OCI-LY3 (cell line): ENCODE results near the gene RIBC2.
"Not testable (repeated sequence)": the region's sequence is repeated elsewhere in the genome, so short reads cannot be mapped to it uniquely, and the experiment has no call there.

Experiments
- H2AFZ ChIP-seq: fragments of 200-600, 300-600 bp; shearing (Covaris generic); 2 replicates; pipeline ENCODE4 v1.6.0; 2014; ENCODE audit warnings: antibody characterized with exemption, low read depth, low read length
- H3K27ac ChIP-seq: fragments of 200-600, 300-600 bp; sonication (generic); 2 replicates; pipeline ENCODE4 v1.5.1; 2014; ENCODE audit warnings: mild to moderate bottlenecking, low read length, moderate library complexity, mixed read lengths
- H3K27me3 ChIP-seq: fragments of 200-600, 300-600 bp; sonication (generic); 2 replicates; pipeline ENCODE4 v1.6.1; 2014; ENCODE audit warnings: low read depth, low read length, mixed read lengths
- H3K36me3 ChIP-seq: fragments of 200-600, 300-600 bp; sonication (generic); replicated peaks from 2 replicates; pipeline ENCODE3; 2014; ENCODE audit warnings: low read depth, low read length, mixed read lengths
- H3K4me1 ChIP-seq: fragments of 300-600, 200-600 bp; sonication (generic); 2 replicates; pipeline ENCODE4 v1.6.1; 2014; ENCODE audit warnings: low read length, mixed read lengths
- H3K4me2 ChIP-seq: fragments of 200-600, 300-600 bp; sonication (generic); 2 replicates; pipeline ENCODE4 v1.6.1; 2014; ENCODE audit warnings: low read length, mixed read lengths
- H3K4me3 ChIP-seq: fragments of 300-600, 200-600 bp; sonication (generic); 2 replicates; pipeline ENCODE4 v1.5.1; 2014; ENCODE audit warnings: antibody characterized with exemption, mild to moderate bottlenecking, low read length, moderate library complexity
- H3K79me2 ChIP-seq: fragments of 300-600, 200-600 bp; shearing (Covaris generic); 2 replicates; pipeline ENCODE4 v1.6.1; 2014; ENCODE audit warnings: mild to moderate bottlenecking, low read length, mixed read lengths
- H3K9ac ChIP-seq: fragments of 300-600, 200-600 bp; shearing (Covaris generic); 2 replicates; pipeline ENCODE4 v1.6.0; 2014; ENCODE audit warnings: mild to moderate bottlenecking, low read length, moderate library complexity
- H3K9me3 ChIP-seq: fragments of 200-600, 300-600 bp; shearing (Covaris generic); 2 replicates; pipeline ENCODE4 v1.6.1; 2014; ENCODE audit warnings: low read length, mixed read lengths; ENCODE audit not compliant: insufficient read depth
- H4K20me1 ChIP-seq: fragments of 200-600, 300-600 bp; sonication (generic); 2 replicates; pipeline ENCODE4 v1.6.1; 2016; ENCODE audit warnings: low read length, mixed read lengths; ENCODE audit not compliant: insufficient read depth
- EZH2phosphoT487 ChIP-seq: fragments of 200-600 bp; shearing (Covaris generic); IDR thresholded peaks from 2 replicates; pipeline ENCODE4 v1.6.1; 2018; ENCODE audit warnings: antibody characterized with exemption, mixed run types, low read depth
- TF ChIP-seq, protein P1 (sequence below): fragments of 200-600, 300-600 bp; sonication (generic); IDR thresholded peaks from 2 replicates; pipeline ENCODE4 v1.5.1; 2014; ENCODE audit warnings: antibody characterized with exemption, low read length, low read depth

Gene RIBC2, protein sequence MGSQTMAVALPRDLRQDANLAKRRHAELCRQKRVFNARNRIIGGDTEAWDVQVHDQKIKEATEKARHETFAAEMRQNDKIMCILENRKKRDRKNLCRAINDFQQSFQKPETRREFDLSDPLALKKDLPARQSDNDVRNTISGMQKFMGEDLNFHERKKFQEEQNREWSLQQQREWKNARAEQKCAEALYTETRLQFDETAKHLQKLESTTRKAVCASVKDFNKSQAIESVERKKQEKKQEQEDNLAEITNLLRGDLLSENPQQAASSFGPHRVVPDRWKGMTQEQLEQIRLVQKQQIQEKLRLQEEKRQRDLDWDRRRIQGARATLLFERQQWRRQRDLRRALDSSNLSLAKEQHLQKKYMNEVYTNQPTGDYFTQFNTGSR

DNA sequence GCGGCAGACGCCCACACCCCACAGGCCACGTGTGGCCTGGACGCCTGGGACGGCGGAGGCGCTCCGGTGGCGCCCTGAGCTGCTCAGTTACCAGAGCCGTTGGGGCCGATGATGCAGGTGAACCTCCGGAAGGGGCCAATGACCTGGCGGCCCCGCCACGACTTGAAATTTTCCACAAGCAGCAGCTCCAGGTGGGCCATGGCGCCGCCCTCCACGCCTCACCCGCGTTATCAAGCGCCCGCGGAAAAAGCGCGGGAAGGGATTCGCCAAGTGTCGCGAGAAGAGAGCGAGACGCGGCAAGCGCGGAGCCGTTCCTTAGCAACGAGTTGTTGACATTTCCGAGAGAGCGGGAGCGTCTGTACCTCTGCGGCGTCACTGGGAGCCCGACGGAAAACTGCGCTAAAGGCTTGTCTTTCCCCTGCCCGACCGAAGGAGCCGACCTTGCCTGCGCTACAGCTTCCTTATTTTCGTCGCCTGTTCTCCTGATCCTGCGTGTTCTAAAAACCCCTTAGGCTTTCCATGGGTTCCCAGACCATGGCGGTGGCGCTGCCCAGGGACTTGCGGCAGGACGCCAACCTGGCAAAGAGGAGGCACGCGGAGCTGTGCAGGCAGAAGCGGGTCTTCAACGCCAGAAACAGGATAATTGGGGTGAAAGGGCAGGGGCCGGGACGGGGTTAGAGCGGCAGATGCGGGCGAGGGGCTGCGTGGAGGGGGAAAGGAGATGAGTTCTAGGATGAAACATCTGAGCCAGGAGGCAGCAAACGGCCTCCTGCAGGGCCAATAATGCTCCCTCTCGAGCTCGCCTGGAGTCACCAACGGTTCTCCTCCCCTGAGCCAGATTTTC is at the start of gene RIBC2, which contains the start of gene SMC1B:
Gene RIBC2 (plus strand): TSS at position 326 of the 844 bp plus-strand sequence. CDS start 194 bp downstream, at position 520.
Gene SMC1B (minus strand): TSS at position 232 of the 844 bp plus-strand sequence. CDS start 32 bp downstream, at position 200.
- Histone ChIP-seq H3K4me3 (no peak within 1 kb of the TSS), H2AFZ (no peak within 1 kb of the TSS), H3K36me3 (no peaks in the 10 kb centered on the region), H3K9me3 (no peaks in the 10 kb centered on the region), H3K79me2 (no peaks in the 10 kb centered on the region), H4K20me1 (no peaks in the 10 kb centered on the region), H3K27me3 (peaks cover 22% of the 10 kb centered on the region), H3K27ac (no peak within 1 kb of the TSS), H3K9ac (no peak within 1 kb of the TSS), H3K4me2 (no peak within 1 kb of the TSS), H3K4me1 (no peaks in the 10 kb centered on the region)
- TF ChIP-seq, protein P1, sequence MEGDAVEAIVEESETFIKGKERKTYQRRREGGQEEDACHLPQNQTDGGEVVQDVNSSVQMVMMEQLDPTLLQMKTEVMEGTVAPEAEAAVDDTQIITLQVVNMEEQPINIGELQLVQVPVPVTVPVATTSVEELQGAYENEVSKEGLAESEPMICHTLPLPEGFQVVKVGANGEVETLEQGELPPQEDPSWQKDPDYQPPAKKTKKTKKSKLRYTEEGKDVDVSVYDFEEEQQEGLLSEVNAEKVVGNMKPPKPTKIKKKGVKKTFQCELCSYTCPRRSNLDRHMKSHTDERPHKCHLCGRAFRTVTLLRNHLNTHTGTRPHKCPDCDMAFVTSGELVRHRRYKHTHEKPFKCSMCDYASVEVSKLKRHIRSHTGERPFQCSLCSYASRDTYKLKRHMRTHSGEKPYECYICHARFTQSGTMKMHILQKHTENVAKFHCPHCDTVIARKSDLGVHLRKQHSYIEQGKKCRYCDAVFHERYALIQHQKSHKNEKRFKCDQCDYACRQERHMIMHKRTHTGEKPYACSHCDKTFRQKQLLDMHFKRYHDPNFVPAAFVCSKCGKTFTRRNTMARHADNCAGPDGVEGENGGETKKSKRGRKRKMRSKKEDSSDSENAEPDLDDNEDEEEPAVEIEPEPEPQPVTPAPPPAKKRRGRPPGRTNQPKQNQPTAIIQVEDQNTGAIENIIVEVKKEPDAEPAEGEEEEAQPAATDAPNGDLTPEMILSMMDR = no peak
- no peak for TF ChIP-seq EZH2phosphoT487

DNA sequence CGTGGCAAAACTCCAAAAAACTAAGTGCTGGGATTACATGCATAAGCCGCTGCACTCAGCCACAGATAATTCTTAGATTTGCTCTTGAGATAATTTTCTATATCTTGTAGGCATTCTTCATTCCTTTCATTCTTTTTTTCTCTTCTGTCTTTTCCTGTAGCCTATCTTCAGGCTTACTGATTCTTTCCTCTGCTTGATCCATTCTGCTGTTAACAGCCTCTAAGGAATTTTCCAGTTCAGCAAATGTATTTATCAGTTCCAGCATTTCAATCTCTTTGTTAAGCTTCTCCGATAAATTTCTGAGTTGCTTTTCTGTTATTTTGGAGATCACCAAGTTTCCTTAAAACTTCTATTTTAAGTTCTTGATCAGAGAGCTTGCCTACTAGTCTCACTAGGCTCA is 46.8 kb upstream of the RIBC2 start:
- H2AFZ ChIP-seq = no peak overlapping the region
- no peak overlapping the region for H3K9ac ChIP-seq
- TF ChIP-seq, protein P1 = no peak
- TF ChIP-seq EZH2phosphoT487 = no peak
- peaks cover 17% of the 10 kb centered on the region; the same call in 1 of the 2 replicates for H3K9me3 ChIP-seq
- H3K4me2 ChIP-seq = no peak overlapping the region
- no peaks in the 10 kb centered on the region for H3K79me2 ChIP-seq
- no peaks in the 10 kb centered on the region for H4K20me1 ChIP-seq
- H3K27ac ChIP-seq = no peak overlapping the region
- peaks cover 12% of the 10 kb centered on the region; the same call in 1 of the 2 replicates for H3K27me3 ChIP-seq
- no peaks in the 10 kb centered on the region for H3K36me3 ChIP-seq
- peaks cover 6% of the 10 kb centered on the region; the same call in 1 of the 2 replicates for H3K4me1 ChIP-seq
- H3K4me3 ChIP-seq = no peak overlapping the region

DNA sequence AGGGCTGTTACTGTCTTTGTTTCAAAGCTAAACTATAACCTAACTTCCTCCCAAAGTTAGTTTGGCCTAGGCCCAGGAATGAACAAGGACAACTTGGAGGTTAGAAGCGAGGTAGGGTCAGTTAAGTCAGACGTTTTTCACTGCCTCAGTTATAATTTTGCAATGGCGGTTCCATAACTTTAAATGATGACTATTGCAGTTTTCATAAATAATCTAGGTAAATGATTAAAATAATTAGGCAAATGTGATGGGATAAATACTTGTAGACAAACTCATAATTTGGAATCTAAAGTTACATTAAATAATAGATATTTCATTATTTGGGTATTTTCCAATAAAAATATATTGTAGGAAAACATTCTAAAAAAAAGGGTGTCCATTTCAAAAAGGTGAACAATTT is 39.9 kb upstream of the RIBC2 start:
- H3K27ac ChIP-seq, H3K27me3 ChIP-seq, H3K4me3 ChIP-seq, H4K20me1 ChIP-seq, H3K9me3 ChIP-seq, H3K79me2 ChIP-seq, H2AFZ ChIP-seq, H3K36me3 ChIP-seq, H3K4me1 ChIP-seq, H3K4me2 ChIP-seq, H3K9ac ChIP-seq: not testable (repeated sequence)

DNA sequence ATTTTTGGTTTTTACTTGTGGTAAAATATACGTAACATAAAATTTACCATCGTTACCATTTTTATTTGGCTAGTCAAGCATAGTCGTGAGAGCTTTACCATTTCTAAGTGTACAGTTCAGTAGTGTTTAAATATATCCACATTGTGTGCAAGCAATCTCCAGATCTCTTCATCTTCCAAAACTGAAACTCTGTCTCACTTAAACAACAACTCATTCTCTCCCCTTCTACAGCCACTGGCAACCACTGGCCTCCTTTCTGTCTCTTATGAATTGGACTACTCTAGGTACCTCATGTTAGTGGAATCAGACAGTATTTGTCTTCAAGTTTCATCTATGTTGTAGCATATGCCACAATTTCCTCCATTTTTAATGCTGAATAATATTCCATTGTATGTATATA is 37.5 kb upstream of the RIBC2 start:
- no peaks in the 10 kb centered on the region for H3K9me3 ChIP-seq
- H3K27ac ChIP-seq = no peak overlapping the region
- no peak overlapping the region for H3K9ac ChIP-seq
- H4K20me1 ChIP-seq = no peaks in the 10 kb centered on the region
- H3K36me3 ChIP-seq = no peaks in the 10 kb centered on the region
- peaks cover 5% of the 10 kb centered on the region; the same call in 1 of the 2 replicates for H3K27me3 ChIP-seq
- no peak overlapping the region for H3K4me2 ChIP-seq
- TF ChIP-seq, protein P1 = no peak
- TF ChIP-seq EZH2phosphoT487 = no peak
- H3K4me3 ChIP-seq = no peak overlapping the region
- H2AFZ ChIP-seq = no peak overlapping the region
- no peaks in the 10 kb centered on the region for H3K4me1 ChIP-seq
- no peaks in the 10 kb centered on the region for H3K79me2 ChIP-seq
